DMS 273 (cell line): ENCODE measurements around the gene ELFN2.
"Not testable (repeated sequence)": the region's sequence is repeated elsewhere in the genome, so short reads cannot be mapped to it uniquely, and the experiment has no call there.

Experiments
- DNase-seq: peaks from one replicate; lab custom pipeline; 2025; ENCODE audit not compliant: unreplicated experiment; lab: John Stamatoyannopoulos, UW

Gene ELFN2

GRCh38 chr22:37412495-37413250 is 14.6 kb downstream of the ELFN2 start:
- DNase-seq, result no peak

GRCh38 chr22:37411655-37412054 is 15.6 kb downstream of the ELFN2 start:
- DNase-seq, result no peak

- no peak for DNase-seq
Observed at GRCh38 chr22:37410174-37411055, 16.9 kb downstream of the ELFN2 start.

GRCh38 chr22:37409459-37410050 is 17.7 kb downstream of the ELFN2 start:
- no peak for DNase-seq

- DNase-seq, result no peak
Observed at GRCh38 chr22:37409031-37409430, 18.2 kb downstream of the ELFN2 start.

- no peak for DNase-seq
Observed at GRCh38 chr22:37407856-37408255, 19.4 kb downstream of the ELFN2 start.

GRCh38 chr22:37406441-37407235 is 20.6 kb downstream of the ELFN2 start:
- no peak for DNase-seq

- no peak for DNase-seq
Observed at GRCh38 chr22:37404091-37404490, 23.2 kb downstream of the ELFN2 start.

GRCh38 chr22:37403267-37403960 is 23.9 kb downstream of the ELFN2 start:
- peak; percentile 91 for DNase-seq

- DNase-seq, result no peak
Observed at GRCh38 chr22:37402184-37402506, 25.1 kb downstream of the ELFN2 start.

GRCh38 chr22:37401401-37402183 is 25.7 kb downstream of the ELFN2 start:
- DNase-seq, result no peak

- DNase-seq, result no peak
Observed at GRCh38 chr22:37400719-37401118, 26.6 kb downstream of the ELFN2 start.

GRCh38 chr22:37399457-37399856 is 27.8 kb downstream of the ELFN2 start:
- DNase-seq, result not testable (repeated sequence)

GRCh38 chr22:37397226-37397625 is 30.1 kb downstream of the ELFN2 start:
- no peak for DNase-seq

GRCh38 chr22:37396488-37397084 is 30.7 kb downstream of the ELFN2 start:
- no peak for DNase-seq

- no peak for DNase-seq
Observed at GRCh38 chr22:37394341-37394740, 32.9 kb downstream of the ELFN2 start.

GRCh38 chr22:37393746-37394145 is 33.5 kb downstream of the ELFN2 start:
- no peak for DNase-seq

- DNase-seq, result no peak
Observed at GRCh38 chr22:37392721-37393328, 34.5 kb downstream of the ELFN2 start.

- no peak for DNase-seq
Observed at GRCh38 chr22:37391702-37392101, 35.6 kb downstream of the ELFN2 start.
